ENCODE data around the gene ASTN2. TPM values are rescaled to one million over a fixed set of nuclear protein-coding genes. Genes with fewer than 3 reads are reported as not detected.

Gene ASTN2
- total and polyA plus RNA-seq, 12 donors: 1.9 to 11.1 (median 4.0) TPM

DNA sequence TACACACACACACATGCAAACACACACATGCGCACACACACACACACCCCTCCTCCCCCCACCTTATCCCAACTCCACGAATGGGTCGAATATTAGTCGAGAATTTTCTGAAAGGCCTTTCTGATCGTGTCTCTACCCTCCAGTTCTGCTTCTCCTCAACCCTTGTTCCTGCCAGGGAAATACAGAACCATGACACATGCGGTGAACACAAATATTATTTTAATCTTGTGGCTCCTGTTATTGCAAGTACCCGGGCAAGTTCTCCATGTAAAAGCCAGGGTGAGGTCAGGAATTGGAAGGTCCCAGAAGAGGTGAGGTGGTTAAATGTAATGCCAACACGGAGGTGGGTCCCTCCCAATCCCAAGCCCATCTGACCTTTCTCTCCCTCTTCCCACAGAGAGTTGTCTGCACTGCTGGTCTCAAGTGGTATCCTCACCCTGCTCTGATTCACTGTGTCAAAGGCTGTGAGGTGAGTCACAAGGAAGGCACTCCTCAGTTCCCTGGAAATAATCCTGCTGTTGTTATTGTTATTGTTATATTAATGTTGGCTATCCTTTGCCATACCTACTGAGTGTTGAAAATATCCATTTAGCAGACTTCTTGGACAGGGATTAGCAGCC lies 1037.6 kb downstream of the ASTN2 start:
- ATAC-seq (peak in 2 of 8 donors; percentile 52 to 77), DNase-seq (no peak)
- no peak for TF ChIP-seq CTCF (IDR thresholded peaks at IDR 0.05)
- Histone ChIP-seq H3K9me3 (no peaks in the 10 kb centered on the region), H3K27me3 (no peaks in the 10 kb centered on the region), H3K36me3 (no peaks in the 10 kb centered on the region), H3K4me3 (no peak overlapping the region), H3K4me1 (peaks cover 0 to 7% (median 0%) of the 10 kb centered on the region in 9 donors), H3K27ac (no peak overlapping the region)
- 73% methylated on average over 8 of the region's 8 CpGs for WGBS, 2 donors
- intact Hi-C loops (cut with DNase I): no loop called here
